H9 (cell line): ENCODE data around the gene DYRK1B. TPM values are rescaled to one million over a fixed set of nuclear protein-coding genes. Genes with fewer than 3 reads are reported as not detected.
"Not testable (repeated sequence)": the region's sequence is repeated elsewhere in the genome, so short reads cannot be mapped to it uniquely, and the experiment has no call there.

Source experiments
- DNase-seq: peaks from one replicate; pipeline ENCODE4 v3.0.0-alpha.2; 2017
- H2AFZ ChIP-seq: one replicate; pipeline ENCODE4 v1.6.1; 2013; ENCODE audit warnings: mild to moderate bottlenecking, low read length, control low read depth, moderate library complexity
- H2AK5ac ChIP-seq: 2 replicates; pipeline ENCODE4 v1.6.1; 2013; ENCODE audit warnings: low read length, control low read depth, mixed read lengths; ENCODE audit not compliant: insufficient read length
- H2BK120ac ChIP-seq: one replicate; pipeline ENCODE4 v1.6.1; 2013; ENCODE audit warnings: low read depth, mild to moderate bottlenecking, low read length, control low read depth, inconsistent platforms; ENCODE audit not compliant: poor library complexity, severe bottlenecking
- H2BK12ac ChIP-seq: 2 replicates; pipeline ENCODE4 v1.6.1; 2013; ENCODE audit warnings: low read length, control low read depth, mixed read lengths, low read depth; ENCODE audit not compliant: insufficient read length
- H2BK15ac ChIP-seq: 2 replicates; pipeline ENCODE4 v1.6.1; 2013; ENCODE audit warnings: low read depth, low read length, control low read depth
- H2BK20ac ChIP-seq: one replicate; pipeline ENCODE4 v1.6.1; 2013; ENCODE audit warnings: low read depth, mild to moderate bottlenecking, low read length, control low read depth, inconsistent platforms; ENCODE audit not compliant: poor library complexity, severe bottlenecking
- H2BK5ac ChIP-seq: 2 replicates; pipeline ENCODE4 v1.6.1; 2013; ENCODE audit warnings: low read length, control low read depth, mixed read lengths; ENCODE audit not compliant: insufficient read length
- H3K14ac ChIP-seq: 2 replicates; pipeline ENCODE4 v1.6.1; 2013; ENCODE audit warnings: low read length, control low read depth; ENCODE audit not compliant: insufficient read depth
- H3K18ac ChIP-seq: 2 replicates; pipeline ENCODE4 v1.6.1; 2013; ENCODE audit warnings: low read depth, mild to moderate bottlenecking, mixed read lengths, low read length, control low read depth; ENCODE audit not compliant: insufficient read length
- H3K23ac ChIP-seq: 2 replicates; pipeline ENCODE4 v1.6.1; 2013; ENCODE audit warnings: low read length, control low read depth, mixed read lengths, low read depth; ENCODE audit not compliant: insufficient read length
- H3K23me2 ChIP-seq: 2 replicates; pipeline ENCODE4 v1.6.1; 2013; ENCODE audit warnings: low read depth, mild to moderate bottlenecking, mixed read lengths, low read length, control low read depth; ENCODE audit not compliant: insufficient read length, poor library complexity, severe bottlenecking
- H3K27ac ChIP-seq: 2 replicates; pipeline ENCODE4 v1.5.1; 2013; ENCODE audit warnings: low read length, control low read depth, mixed read lengths, low read depth; ENCODE audit not compliant: insufficient read length
- H3K27me3 ChIP-seq: 2 replicates; pipeline ENCODE4 v1.6.1; 2013; ENCODE audit warnings: low read length, control low read depth, inconsistent platforms; ENCODE audit not compliant: insufficient read depth
- H3K4ac ChIP-seq: 2 replicates; pipeline ENCODE4 v1.6.1; 2013; ENCODE audit warnings: low read depth, mild to moderate bottlenecking, control low read depth, inconsistent platforms, low read length, moderate library complexity
- H3K4me1 ChIP-seq: 2 replicates; pipeline ENCODE4 v1.6.1; 2013; ENCODE audit warnings: low read length, control low read depth, inconsistent platforms; ENCODE audit not compliant: insufficient read depth
- H3K4me2 ChIP-seq: 2 replicates; pipeline ENCODE4 v1.6.1; 2013; ENCODE audit warnings: low read length, control low read depth, mixed read lengths; ENCODE audit not compliant: insufficient read length, insufficient read depth
- H3K56ac ChIP-seq: 2 replicates; pipeline ENCODE4 v1.6.1; 2013; ENCODE audit warnings: low read depth, mild to moderate bottlenecking, mixed read lengths, low read length, control low read depth; ENCODE audit not compliant: insufficient read length
- H3K79me1 ChIP-seq: 2 replicates; pipeline ENCODE4 v1.6.1; 2013; ENCODE audit warnings: low read depth, mild to moderate bottlenecking, moderate library complexity, low read length, control low read depth, inconsistent platforms; ENCODE audit not compliant: insufficient read depth, poor library complexity, severe bottlenecking
- H3K79me2 ChIP-seq: 2 replicates; pipeline ENCODE4 v1.6.1; 2013; ENCODE audit warnings: low read length, control low read depth, inconsistent platforms; ENCODE audit not compliant: insufficient read depth
- H3K9ac ChIP-seq: 2 replicates; pipeline ENCODE4 v1.6.1; 2013; ENCODE audit warnings: low read length, control low read depth, mixed read lengths; ENCODE audit not compliant: insufficient read length; ENCODE audit errors: extremely low read depth
- H3K9me3 ChIP-seq: one replicate; pipeline ENCODE4 v1.6.1; 2013; ENCODE audit warnings: low read depth, low read length, inconsistent platforms; ENCODE audit not compliant: control insufficient read depth
- H3T11ph ChIP-seq: one replicate; pipeline ENCODE4 v1.6.1; 2013; ENCODE audit warnings: mild to moderate bottlenecking, low read length, control low read depth, inconsistent platforms
- H4K20me1 ChIP-seq: one replicate; pipeline ENCODE4 v1.6.1; 2013; ENCODE audit not compliant: control insufficient read depth, insufficient read length, insufficient read depth
- H4K5ac ChIP-seq: 2 replicates; pipeline ENCODE4 v1.6.1; 2013; ENCODE audit warnings: low read depth, mild to moderate bottlenecking, mixed read lengths, low read length, control low read depth; ENCODE audit not compliant: insufficient read length
- H4K8ac ChIP-seq: replicated peaks from 2 replicates; pipeline ENCODE4 v1.6.1; 2013; ENCODE audit warnings: low read length, control low read depth, mixed read lengths, low read depth; ENCODE audit not compliant: insufficient read length
- H4K91ac ChIP-seq: 2 replicates; pipeline ENCODE4 v1.6.1; 2013; ENCODE audit warnings: low read depth, mild to moderate bottlenecking, moderate library complexity, mixed read lengths, low read length, control low read depth; ENCODE audit not compliant: insufficient read length
- H3K27ac Mint-ChIP-seq, 3 experiments: 2 replicates in 2 of 3; 3 replicates in 1 of 3; pipeline ENCODE4 v1.8.0; 2020 to 2021; ENCODE audit warnings: mixed read lengths in 3 of 3, mild to moderate bottlenecking in 1 of 3, moderate library complexity in 1 of 3
- H3K27me3 Mint-ChIP-seq: 2 replicates; pipeline ENCODE4 v1.8.0; 2021; ENCODE audit warnings: low read depth, mild to moderate bottlenecking, moderate library complexity, mixed read lengths
- H3K36me3 Mint-ChIP-seq, 3 experiments: 2 replicates in 2 of 3; 3 replicates in 1 of 3; pipeline ENCODE4 v1.8.0; 2020 to 2021; ENCODE audit warnings: low read depth in 3 of 3, mixed read lengths in 3 of 3; ENCODE audit not compliant: insufficient read depth in 1 of 3
- H3K4me1 Mint-ChIP-seq, 2 experiments: 2 replicates each; pipeline ENCODE4 v1.8.0; 2020; ENCODE audit warnings: mixed read lengths in 2 of 2
- H3K4me3 Mint-ChIP-seq, 2 experiments: 2 replicates in 1 of 2; 3 replicates in 1 of 2; pipeline ENCODE4 v1.8.0; 2020 to 2021; ENCODE audit warnings: mild to moderate bottlenecking in 2 of 2, mixed read lengths in 2 of 2, moderate library complexity in 1 of 2
- H3K9me3 Mint-ChIP-seq, 2 experiments: 2 replicates in 1 of 2; 3 replicates in 1 of 2; pipeline ENCODE4 v1.8.0; 2020; ENCODE audit warnings: mild to moderate bottlenecking in 2 of 2, mixed read lengths in 2 of 2, moderate library complexity in 1 of 2
- WGBS: extraction: QIAGEN DNeasy Blood & Tissue Kit; methylation state at CpG from one replicate; pipeline ENCODE4 v1.1.7; 2013; ENCODE audit warnings: missing lambda C conversion rate, low lambda C conversion rate, mixed read lengths; ENCODE audit not compliant: insufficient read length; ENCODE audit errors: extremely low coverage; 5-methylcytosine and 5-hydroxymethylcytosine counted together
- long read RNA-seq: library from polyadenylated mRNA; unstranded; transcript quantifications from one replicate; pipeline ENCODE4 v2.0.0, GENCODE V29; 2020
- total RNA-seq: library from RNA; stranded (reverse); gene quantifications from 2 replicates; pipeline ENCODE4 v1.2.1, GENCODE V29; 2021
- TF ChIP-seq, protein P1 (sequence below): fragments of 200-600 bp; sonication (generic); conservative IDR thresholded peaks from 3 replicates; pipeline ENCODE4 v1.8.0; 2021; ENCODE audit warnings: antibody characterized with exemption, mild to moderate bottlenecking

The DYRK1B gene
- total RNA-seq: 13.6 and 14.3 TPM in 2 replicates
- long read RNA-seq, transcript DYRK1B-203 (11 exons, 2,007 nt): major isoform, 12 of 15 reads
- long read RNA-seq, partial matches to known transcripts: 1 of 15 reads
- long read RNA-seq, other reads (novel, unspliced or antisense): 1 of 15 reads

DNA sequence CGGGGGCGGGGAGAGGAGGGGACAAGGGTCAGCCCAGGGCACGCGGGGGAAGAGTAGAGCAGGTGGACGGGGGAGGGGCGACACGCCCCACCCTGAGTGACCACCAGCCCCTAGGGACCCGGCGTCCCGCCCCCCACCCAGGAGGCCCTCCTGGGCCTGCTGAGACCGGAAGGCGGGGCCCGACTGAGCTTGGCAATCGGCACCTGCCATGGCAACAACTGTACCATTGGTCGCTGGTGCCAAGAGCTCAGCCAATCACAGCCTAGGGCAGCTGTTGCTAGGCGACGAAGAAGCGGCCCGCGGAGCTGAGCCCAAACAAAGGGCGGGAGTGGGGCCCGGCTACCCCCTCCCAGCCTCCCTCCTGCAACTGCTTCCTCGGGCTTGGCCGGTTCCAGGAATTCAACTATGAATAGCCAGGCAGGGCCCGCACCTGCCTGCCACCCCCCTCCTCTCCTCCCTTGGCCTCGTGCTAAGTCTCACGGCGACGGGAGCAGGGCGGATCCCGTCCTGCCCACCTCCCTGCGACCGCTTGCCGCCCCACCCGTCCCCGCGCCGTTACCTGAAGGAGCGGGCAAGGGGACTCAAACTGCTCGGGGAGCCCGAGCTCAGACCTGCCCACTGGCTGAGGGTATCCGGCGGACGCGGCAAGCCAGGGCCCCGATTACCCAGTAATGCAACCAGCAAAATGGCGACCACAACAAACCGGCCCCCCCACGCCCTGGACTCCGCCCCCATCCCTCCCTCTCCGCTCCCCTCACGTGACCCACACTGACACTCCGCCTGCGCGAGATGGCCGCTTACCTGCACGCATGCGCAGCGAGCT is at the start of gene DYRK1B:
DYRK1B (minus strand) TSS at position 699 of the 823 bp plus-strand sequence. CDS start 2,295 bp downstream, outside the sequence.
- Mint-ChIP-seq H3K4me3 (peak within 1 kb of the TSS; percentile 76 to 80), H3K27ac (peak within 1 kb of the TSS; percentile 89 to 96 (median 95)), H3K4me1 (peaks cover 18 to 19% of the 10 kb centered on the region in 2 experiments), H3K9me3 (no peaks in the 10 kb centered on the region), H3K27me3 (no peaks in the 10 kb centered on the region), H3K36me3 (peaks cover 29 to 75% (median 60%) of the 10 kb centered on the region in 3 experiments)
- H3K27ac ChIP-seq: no peak within 1 kb of the TSS
- H3K27me3 ChIP-seq: no peaks in the 10 kb centered on the region
- H2AK5ac ChIP-seq: no peak within 1 kb of the TSS
- no peaks in the 10 kb centered on the region for H3K23me2 ChIP-seq
- no peak within 1 kb of the TSS for H2AFZ ChIP-seq
- no peak within 1 kb of the TSS for H4K8ac ChIP-seq
- peak within 1 kb of the TSS; percentile 85 for H3K18ac ChIP-seq
- H3K9ac ChIP-seq: peak within 1 kb of the TSS; percentile 51
- H4K91ac ChIP-seq: no peak within 1 kb of the TSS
- no peak within 1 kb of the TSS for H2BK5ac ChIP-seq
- no peak within 1 kb of the TSS for H3T11ph ChIP-seq
- H3K4me1 ChIP-seq: no peaks in the 10 kb centered on the region
- peak; percentile 97 for DNase-seq
- no peak within 1 kb of the TSS for H3K4ac ChIP-seq
- WGBS: no CpG with 5 or more reads among the region's 59 CpGs
- H4K20me1 ChIP-seq: no peaks in the 10 kb centered on the region
- H2BK20ac ChIP-seq: no peak within 1 kb of the TSS
- no peak within 1 kb of the TSS for H4K5ac ChIP-seq
- no peak within 1 kb of the TSS for H2BK120ac ChIP-seq
- TF ChIP-seq, protein P1, sequence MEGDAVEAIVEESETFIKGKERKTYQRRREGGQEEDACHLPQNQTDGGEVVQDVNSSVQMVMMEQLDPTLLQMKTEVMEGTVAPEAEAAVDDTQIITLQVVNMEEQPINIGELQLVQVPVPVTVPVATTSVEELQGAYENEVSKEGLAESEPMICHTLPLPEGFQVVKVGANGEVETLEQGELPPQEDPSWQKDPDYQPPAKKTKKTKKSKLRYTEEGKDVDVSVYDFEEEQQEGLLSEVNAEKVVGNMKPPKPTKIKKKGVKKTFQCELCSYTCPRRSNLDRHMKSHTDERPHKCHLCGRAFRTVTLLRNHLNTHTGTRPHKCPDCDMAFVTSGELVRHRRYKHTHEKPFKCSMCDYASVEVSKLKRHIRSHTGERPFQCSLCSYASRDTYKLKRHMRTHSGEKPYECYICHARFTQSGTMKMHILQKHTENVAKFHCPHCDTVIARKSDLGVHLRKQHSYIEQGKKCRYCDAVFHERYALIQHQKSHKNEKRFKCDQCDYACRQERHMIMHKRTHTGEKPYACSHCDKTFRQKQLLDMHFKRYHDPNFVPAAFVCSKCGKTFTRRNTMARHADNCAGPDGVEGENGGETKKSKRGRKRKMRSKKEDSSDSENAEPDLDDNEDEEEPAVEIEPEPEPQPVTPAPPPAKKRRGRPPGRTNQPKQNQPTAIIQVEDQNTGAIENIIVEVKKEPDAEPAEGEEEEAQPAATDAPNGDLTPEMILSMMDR: no peak
- H3K79me2 ChIP-seq: no peaks in the 10 kb centered on the region
- H3K56ac ChIP-seq: no peak within 1 kb of the TSS
- H2BK15ac ChIP-seq: no peak within 1 kb of the TSS; the same call in 1 of the 2 replicates
- H3K79me1 ChIP-seq: no peaks in the 10 kb centered on the region
- no peak within 1 kb of the TSS for H2BK12ac ChIP-seq
- H3K9me3 ChIP-seq: no peaks in the 10 kb centered on the region
- H3K14ac ChIP-seq: peak within 1 kb of the TSS; percentile 59
- H3K23ac ChIP-seq: no peak within 1 kb of the TSS
- H3K4me2 ChIP-seq: peak within 1 kb of the TSS; percentile 33

DNA sequence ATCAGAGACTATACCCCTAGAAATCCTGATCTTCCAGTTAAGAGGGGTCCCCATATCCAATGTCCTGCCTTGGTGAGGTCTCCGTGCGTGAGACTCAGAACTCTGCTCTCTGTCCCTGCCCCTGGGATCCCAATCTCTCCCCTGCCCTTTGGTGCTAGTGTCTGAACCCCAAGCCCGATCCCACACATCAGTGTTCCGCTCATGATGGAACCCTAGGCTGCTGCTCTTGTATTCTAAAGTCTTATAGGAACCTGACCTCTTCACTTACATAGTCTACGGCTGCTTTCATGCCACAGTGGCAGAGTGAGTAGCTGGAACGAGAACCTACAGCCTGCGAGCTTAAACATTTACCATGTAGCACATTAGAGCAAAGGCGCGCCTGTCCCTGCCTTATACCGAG is 48.7 kb upstream of the DYRK1B start:
- H3K9me3 Mint-ChIP-seq, H3K56ac ChIP-seq, H3K27me3 Mint-ChIP-seq, H3K27ac ChIP-seq, H3K27ac Mint-ChIP-seq, H3K9me3 ChIP-seq, H2BK20ac ChIP-seq, H2BK120ac ChIP-seq, H3K9ac ChIP-seq, H3K14ac ChIP-seq, H2AK5ac ChIP-seq, H3K4me2 ChIP-seq, H2BK12ac ChIP-seq, DNase-seq, H2AFZ ChIP-seq, H3K36me3 Mint-ChIP-seq, H3K79me2 ChIP-seq, H2BK5ac ChIP-seq, H3K27me3 ChIP-seq, H4K5ac ChIP-seq, H3K4me3 Mint-ChIP-seq, H2BK15ac ChIP-seq, H3K23me2 ChIP-seq, H3K18ac ChIP-seq, H3K23ac ChIP-seq, H4K91ac ChIP-seq, H4K20me1 ChIP-seq, H3K4me1 ChIP-seq, H3K4ac ChIP-seq, H3K4me1 Mint-ChIP-seq, H3T11ph ChIP-seq, H3K79me1 ChIP-seq, H4K8ac ChIP-seq: not testable (repeated sequence)
- WGBS: no CpG with 5 or more reads among the region's 10 CpGs
